ENCODE measurements around the gene BTRC.

The BTRC gene

DNA sequence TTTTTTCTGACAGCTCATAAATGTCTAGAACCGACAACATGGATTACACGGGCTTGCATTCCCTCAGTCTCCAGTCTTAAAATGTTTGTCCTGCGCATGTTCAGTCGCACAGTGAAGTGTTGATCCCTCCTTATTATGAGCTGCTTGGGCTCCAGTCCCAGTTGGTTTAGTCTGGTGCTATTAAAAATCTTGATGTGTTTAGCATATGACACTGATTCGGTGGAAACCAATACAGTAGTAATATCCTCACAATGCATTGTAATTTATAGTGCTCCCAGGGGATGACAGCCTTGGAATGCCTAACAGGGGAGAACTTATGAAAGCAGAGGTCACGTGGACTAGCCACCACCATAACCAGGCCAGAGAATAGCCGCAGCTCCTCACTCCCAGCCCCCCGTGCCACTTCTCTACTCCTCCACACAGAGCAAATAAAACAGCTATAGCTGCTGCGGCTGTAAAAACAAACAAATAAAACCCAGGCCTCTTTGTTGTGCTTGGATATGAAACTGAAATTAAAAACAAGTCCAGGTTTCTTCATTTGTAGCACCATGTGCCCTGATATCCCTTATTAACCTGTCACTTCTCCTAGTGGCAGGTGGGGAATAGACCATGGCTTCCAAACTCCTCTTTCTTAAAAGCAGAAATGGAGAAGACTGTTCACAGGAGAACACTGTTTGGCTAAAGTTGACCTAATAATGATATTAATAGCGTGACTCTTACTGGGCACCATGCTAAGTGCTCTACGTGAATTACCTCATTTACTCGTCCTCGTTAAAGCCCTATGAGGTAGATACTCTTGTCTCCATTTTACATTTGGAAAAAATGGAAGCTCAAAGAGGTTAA is 241.8 kb downstream of the BTRC start:
- no peak for DNase-seq

DNA sequence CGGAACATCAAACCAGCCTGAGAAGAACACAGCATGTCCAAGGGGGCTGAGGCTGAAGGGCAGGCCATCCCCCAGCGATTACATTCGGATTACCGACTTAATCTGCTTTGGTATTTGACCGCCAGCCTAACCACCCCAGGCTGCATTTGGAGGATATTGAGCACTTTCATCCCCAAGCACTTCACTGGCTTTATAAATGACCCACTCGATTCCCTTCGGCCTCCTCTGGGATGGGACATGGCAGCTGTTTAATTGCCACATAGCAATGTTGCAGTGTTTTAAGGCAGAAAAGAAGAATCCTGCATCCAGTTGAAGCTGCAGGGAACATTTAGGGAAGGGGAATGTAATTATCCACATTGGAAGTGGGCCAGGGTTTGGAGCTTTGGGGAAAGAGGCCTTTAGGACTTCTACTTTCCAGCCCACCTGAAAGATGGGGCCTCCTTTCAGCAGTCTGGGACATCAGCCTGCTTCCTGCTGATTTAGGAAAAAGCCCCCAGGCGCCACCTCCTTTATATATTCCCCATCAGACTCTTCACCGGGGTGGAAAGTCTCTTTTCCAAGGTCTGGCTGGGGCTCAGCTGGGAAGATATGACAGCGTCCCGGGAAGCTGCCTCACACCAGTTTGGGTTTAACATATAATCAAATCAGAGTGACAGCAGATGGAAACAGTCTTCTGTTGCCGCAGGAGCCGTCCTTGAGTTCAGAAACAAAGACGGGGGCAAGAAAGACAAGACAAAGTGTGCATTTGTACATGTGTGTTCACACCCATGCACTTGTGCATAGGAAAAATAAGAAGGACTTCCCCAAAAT is 243.3 kb downstream of the BTRC start:
- no peak for DNase-seq

DNA sequence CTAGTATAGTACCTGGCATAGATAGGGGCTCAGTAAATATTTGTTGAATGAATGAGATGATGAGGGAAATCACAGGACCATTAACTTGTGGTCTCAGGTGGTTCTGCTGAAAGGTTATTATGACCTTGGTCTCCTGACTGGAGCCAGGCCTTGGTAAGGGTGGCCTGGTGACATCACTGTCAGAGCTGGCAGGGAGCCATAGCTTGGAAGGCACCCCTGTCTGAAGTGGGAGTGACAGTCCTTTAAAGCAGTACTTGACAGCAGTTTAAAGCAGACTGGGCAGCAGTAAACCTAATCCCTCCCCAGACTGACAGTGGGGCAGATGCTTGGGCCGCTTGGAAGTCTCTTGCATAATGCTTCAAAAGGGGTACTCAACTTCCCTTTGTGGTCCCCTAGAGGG is 247.6 kb downstream of the BTRC start:
- no peak for DNase-seq

DNA sequence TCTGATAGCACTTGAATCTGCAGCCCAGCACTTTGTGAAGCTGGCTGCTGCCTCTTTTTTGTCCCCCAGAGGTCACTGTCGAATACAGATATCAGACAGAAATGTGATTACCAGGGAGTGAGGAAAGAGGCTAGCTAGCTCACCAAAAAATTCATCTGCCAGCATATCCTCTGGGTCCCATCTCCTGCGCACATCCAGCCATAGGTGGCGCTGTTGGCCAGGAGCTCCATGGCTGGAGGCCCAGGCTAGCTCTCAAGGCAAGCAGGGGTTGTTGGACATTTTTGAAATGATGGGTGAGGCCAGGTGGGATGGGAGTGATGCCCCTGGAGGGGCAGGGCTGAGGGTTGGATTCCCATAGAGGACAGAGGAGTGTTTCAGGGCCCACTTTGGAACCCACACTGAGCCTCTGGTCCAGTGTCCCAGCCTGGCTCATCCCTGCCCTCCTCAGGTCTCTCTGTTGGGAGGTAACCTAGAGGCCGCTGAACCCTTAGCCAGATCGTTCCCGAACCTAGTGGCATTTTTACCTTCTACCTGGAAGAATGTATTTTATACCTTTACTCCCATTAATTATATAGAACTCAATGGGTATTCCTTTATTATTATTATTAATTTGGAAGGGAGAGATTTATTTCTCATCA is 248.9 kb downstream of the BTRC start:
- DNase-seq = no peak

All from NCI-H774 (cell line).